HepG2 (cell line): Measurements from ENCODE around the gene SMOC1. TPM values are rescaled to one million over a fixed set of nuclear protein-coding genes. Genes with fewer than 3 reads are reported as not detected.

Experiments used
- DRAP1 ChIP-seq: IDR thresholded peaks from 2 replicates; pipeline ENCODE4 v1.6.1; 2016; ENCODE audit warnings: missing genetic modification reagents, missing compliant biosample characterization
- ELF3 ChIP-seq: IDR thresholded peaks from 2 replicates; pipeline ENCODE4 v1.6.1; 2016; ENCODE audit warnings: missing genetic modification reagents, missing compliant biosample characterization
- GATAD2A ChIP-seq: IDR thresholded peaks from 2 replicates; pipeline ENCODE4 v1.6.1; 2016
- GPBP1L1 ChIP-seq: sonication (generic); formaldehyde crosslinking; IDR thresholded peaks from 2 replicates; pipeline ENCODE4 v1.5.0; 2020; ENCODE audit warnings: mild to moderate bottlenecking, missing genetic modification reagents
- HMG20A ChIP-seq: IDR thresholded peaks from 2 replicates; pipeline ENCODE4 v1.6.1; 2016; ENCODE audit warnings: borderline replicate concordance
- MIXL1 ChIP-seq: IDR thresholded peaks from 2 replicates; pipeline ENCODE4 v1.6.1; 2016
- NR0B2 ChIP-seq: sonication (generic); formaldehyde crosslinking; IDR thresholded peaks from 2 replicates; pipeline ENCODE4 v1.4.0; 2020; ENCODE audit warnings: mild to moderate bottlenecking, missing genetic modification reagents
- REST ChIP-seq, 2 experiments: IDR thresholded peaks; 2 replicates each; pipeline ENCODE4 v1.6.1; 2011 to 2012; ENCODE audit warnings: low read length in 2 of 2, borderline replicate concordance in 1 of 2, low read depth in 1 of 2, mild to moderate bottlenecking in 1 of 2, moderate library complexity in 1 of 2
- TEF ChIP-seq: sonication (generic); formaldehyde crosslinking; IDR thresholded peaks from 2 replicates; pipeline ENCODE4 v1.5.0; 2020; ENCODE audit warnings: missing genetic modification reagents
- YEATS4 ChIP-seq: sonication (generic); formaldehyde crosslinking; IDR thresholded peaks from 2 replicates; pipeline ENCODE4 v1.4.0; 2020; ENCODE audit warnings: missing genetic modification reagents, borderline replicate concordance
- ZBTB34 ChIP-seq: sonication (generic); formaldehyde crosslinking; IDR thresholded peaks from 2 replicates; pipeline ENCODE4 v1.8.0; 2022; ENCODE audit warnings: mild to moderate bottlenecking, missing genetic modification reagents
- ZBTB42 ChIP-seq: sonication (generic); formaldehyde crosslinking; IDR thresholded peaks from 2 replicates; pipeline ENCODE4 v1.5.0; 2020; ENCODE audit warnings: mild to moderate bottlenecking, missing genetic modification reagents
- ZNF121 ChIP-seq: sonication (generic); formaldehyde crosslinking; IDR thresholded peaks from 2 replicates; pipeline ENCODE4 v1.5.0; 2020; ENCODE audit warnings: mild to moderate bottlenecking, missing genetic modification reagents
- ZNF616 ChIP-seq: sonication (generic); formaldehyde crosslinking; IDR thresholded peaks from 2 replicates; pipeline ENCODE4 v1.5.0; 2020; ENCODE audit warnings: low read depth, mild to moderate bottlenecking, missing genetic modification reagents
- ZNF800 ChIP-seq: sonication (generic); formaldehyde crosslinking; IDR thresholded peaks from 2 replicates; pipeline ENCODE4 v1.4.0; 2020; ENCODE audit warnings: missing genetic modification reagents
- ZSCAN21 ChIP-seq: sonication (generic); formaldehyde crosslinking; IDR thresholded peaks from 2 replicates; pipeline ENCODE4 v1.8.0; 2022; ENCODE audit warnings: mild to moderate bottlenecking, missing genetic modification reagents, moderate library complexity, borderline replicate concordance
- polyA plus RNA-seq, 8 experiments: library from polyadenylated mRNA; depleted of rRNA in 3 of 8; stranded (reverse) in 7 of 8; unstranded in 1 of 8; fragments of >200 nt; fragmentation: Illumina TruSeq in 4 of 8; extraction: Trizol in 4 of 8; gene quantifications; 2 replicates each; pipeline versions ENCODE4 v1.2.1 to v1.2.3, GENCODE V29; 2011 to 2016; ENCODE audit warnings: low read depth in 4 of 8, missing spikeins in 1 of 8, mixed read lengths in 1 of 8; ENCODE audit not compliant: insufficient read depth in 1 of 8
- total RNA-seq, 5 experiments: library from RNA; depleted of rRNA; stranded (reverse); fragments of >200 nt; fragmentation: Illumina TruSeq; extraction: Trizol; gene quantifications; 2 replicates each; pipeline ENCODE4 v1.2.3, GENCODE V29; 2016; ENCODE audit warnings: low read depth in 1 of 5

Gene SMOC1
- total and polyA plus RNA-seq, 2 of the 13 experiments (the other 11 are each of a cell fraction or from before 2014, with no cell fraction given), result 17.8 to 35.6 TPM

GRCh38 chr14:69941768-69942742, 62.8 kb downstream of the SMOC1 start (continued):
- TF ChIP-seq REST (IDR thresholded peaks at IDR 0.05; ENCODE audit: borderline replicate concordance in 1 of 2, low read depth in 1 of 2, low read length in 2 of 2) (peak in 1 of 2 experiments; percentile 61; a peak in 2 of 4 replicates), GATAD2A (CRISPR knock-in tag) (peak; percentile 36; the same call in 1 of the 2 replicates), ZSCAN21 (CRISPR knock-in tag) (no peak), GPBP1L1 (CRISPR knock-in tag) (no peak), TEF (CRISPR knock-in tag) (peak; percentile 76; the same call in 1 of the 2 replicates), ZBTB42 (no peak), MIXL1 (CRISPR knock-in tag) (peak; percentile 73; the same call in 1 of the 2 replicates), HMG20A (CRISPR knock-in tag) (no peak), ZNF800 (CRISPR knock-in tag) (0 out of 2 replicates have a peak, but pooled peaks have one; percentile 70), DRAP1 (CRISPR knock-in tag) (no peak; the same call in 1 of the 2 replicates), ZNF616 (CRISPR knock-in tag) (no peak), ZBTB34 (CRISPR knock-in tag) (no peak), ELF3 (CRISPR knock-in tag) (peak; percentile 70), YEATS4 (CRISPR knock-in tag) (0 out of 2 replicates have a peak, but pooled peaks have one; percentile 34), NR0B2 (CRISPR knock-in tag) (no peak), ZNF121 (CRISPR knock-in tag) (0 out of 2 replicates have a peak, but pooled peaks have one; percentile 31)
